GM13977 (cell line): Measurements from ENCODE around the gene DDX51.
"Not testable (repeated sequence)": the region's sequence is repeated elsewhere in the genome, so short reads cannot be mapped to it uniquely, and the experiment has no call there.

Experiments used
- DNase-seq: peaks from one replicate; pipeline ENCODE4 v3.0.0; 2012; ENCODE audit warnings: low spot score
- in situ Hi-C: fragments of 300-500 bp; cut with MboI; formaldehyde crosslinking; loops from one replicate; pipeline ENCODE4 v1.12.0; 2022; ENCODE audit warnings: low sequenced_read_pairs, low pct_unique_long_range_greater_than_20kb, mixed read lengths, inconsistent platforms; ENCODE audit not compliant: unreplicated experiment
- TF ChIP-seq, protein P1 (sequence below): IDR thresholded peaks from 2 replicates; pipeline ENCODE4 v1.5.1; 2012; ENCODE audit warnings: mild to moderate bottlenecking, control low read depth; ENCODE audit not compliant: insufficient read depth; ENCODE audit errors: extremely low read depth, missing control alignments

DDX51 gene

DNA sequence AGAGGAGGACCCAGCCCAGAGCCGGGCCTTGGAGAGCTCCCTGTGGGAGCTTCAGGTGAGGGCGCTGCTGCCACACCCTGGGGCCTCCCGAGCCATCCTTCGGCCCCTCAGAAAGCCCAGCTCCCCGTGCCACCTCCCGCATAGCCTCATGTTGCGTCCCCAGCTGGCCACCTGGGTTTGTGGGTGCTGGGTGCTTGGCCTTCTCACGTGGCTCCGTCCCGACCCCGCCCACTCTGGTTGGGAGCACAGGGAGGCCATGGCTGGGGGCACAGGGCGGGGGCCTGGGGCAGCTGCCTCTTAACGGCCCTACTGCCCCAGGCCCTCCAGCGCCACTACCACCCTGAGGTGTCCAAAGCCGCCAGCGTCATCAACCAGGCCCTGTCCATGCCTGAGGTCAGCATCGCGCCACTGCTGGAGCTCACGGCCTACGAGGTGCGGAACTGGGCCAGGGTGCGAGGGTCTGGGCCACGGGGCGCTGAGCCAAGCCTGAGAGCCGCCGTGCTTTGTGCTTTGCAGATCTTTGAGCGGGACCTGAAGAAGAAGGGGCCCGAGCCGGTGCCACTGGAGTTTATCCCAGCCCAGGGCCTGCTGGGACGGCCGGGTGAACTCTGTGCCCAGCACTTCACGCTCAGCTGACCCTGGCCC is 7.8 kb upstream of the DDX51 start:
- TF ChIP-seq, protein P1, sequence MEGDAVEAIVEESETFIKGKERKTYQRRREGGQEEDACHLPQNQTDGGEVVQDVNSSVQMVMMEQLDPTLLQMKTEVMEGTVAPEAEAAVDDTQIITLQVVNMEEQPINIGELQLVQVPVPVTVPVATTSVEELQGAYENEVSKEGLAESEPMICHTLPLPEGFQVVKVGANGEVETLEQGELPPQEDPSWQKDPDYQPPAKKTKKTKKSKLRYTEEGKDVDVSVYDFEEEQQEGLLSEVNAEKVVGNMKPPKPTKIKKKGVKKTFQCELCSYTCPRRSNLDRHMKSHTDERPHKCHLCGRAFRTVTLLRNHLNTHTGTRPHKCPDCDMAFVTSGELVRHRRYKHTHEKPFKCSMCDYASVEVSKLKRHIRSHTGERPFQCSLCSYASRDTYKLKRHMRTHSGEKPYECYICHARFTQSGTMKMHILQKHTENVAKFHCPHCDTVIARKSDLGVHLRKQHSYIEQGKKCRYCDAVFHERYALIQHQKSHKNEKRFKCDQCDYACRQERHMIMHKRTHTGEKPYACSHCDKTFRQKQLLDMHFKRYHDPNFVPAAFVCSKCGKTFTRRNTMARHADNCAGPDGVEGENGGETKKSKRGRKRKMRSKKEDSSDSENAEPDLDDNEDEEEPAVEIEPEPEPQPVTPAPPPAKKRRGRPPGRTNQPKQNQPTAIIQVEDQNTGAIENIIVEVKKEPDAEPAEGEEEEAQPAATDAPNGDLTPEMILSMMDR: no peak
- DNase-seq: no peak
- in situ Hi-C loops: no loop called here

DNA sequence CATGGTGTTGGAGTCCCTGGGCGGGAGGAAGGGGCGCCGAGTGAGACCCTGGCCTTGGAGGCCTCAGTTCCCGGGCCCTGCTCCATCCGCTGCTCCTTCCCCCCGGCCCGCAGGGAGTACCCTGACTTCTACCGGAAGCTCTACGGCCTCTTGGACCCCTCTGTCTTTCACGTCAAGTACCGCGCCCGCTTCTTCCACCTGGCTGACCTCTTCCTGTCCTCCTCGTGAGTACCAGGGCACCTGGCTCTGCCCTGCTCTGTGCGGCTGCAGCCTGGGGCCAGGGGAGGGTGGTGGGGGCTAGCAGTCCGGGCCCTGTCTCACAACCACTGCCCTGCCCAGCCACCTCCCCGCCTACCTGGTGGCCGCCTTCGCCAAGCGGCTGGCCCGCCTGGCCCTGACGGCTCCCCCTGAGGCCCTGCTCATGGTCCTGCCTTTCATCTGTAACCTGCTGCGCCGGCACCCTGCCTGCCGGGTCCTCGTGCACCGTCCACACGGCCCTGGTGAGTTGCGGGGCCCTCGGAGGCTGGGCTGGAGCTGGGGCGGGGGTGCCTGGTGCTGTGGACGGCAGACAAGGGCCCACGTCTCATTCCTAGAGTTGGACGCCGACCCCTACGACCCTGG is 7.1 kb upstream of the DDX51 start:
- TF ChIP-seq, protein P1: no peak
- in situ Hi-C loops: no loop called here
- no peak for DNase-seq

DNA sequence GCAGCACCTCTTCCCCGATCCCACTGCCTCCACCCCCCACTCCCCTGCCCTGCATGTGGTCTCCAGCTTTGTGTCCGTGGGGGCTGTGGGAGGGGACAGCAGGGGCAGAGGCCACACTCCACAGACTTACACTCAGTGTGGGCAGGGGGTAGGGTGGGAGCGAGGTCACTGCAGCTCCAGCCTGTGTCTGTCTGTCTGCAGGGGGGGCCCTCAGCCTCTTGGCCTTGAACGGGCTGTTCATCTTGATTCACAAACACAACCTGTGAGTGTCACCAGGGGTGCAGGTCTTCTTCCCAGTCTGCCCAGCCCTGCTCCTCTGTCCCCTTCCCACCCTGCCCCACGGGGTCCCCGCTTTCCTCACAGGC is 6.6 kb upstream of the DDX51 start:
- TF ChIP-seq, protein P1: no peak
- no peak for DNase-seq
- in situ Hi-C loops: no loop called here

DNA sequence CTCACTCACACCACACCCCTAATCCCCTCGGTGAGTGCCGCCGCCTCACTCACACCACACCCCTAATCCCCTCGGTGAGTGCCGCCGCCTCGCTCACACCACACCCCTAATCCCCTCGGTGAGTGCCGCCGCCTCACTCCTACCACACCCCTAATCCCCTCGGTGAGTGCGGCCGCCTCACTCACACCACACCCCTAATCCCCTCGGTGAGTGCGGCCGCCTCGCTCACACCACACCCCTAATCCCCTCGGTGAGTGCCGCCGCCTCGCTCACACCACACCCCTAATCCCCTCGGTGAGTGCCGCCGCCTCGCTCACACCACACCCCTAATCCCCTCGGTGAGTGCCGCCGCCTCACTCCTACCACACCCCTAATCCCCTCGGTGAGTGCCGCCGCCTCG is 5.4 kb upstream of the DDX51 start:
- in situ Hi-C loops, DNase-seq: not testable (repeated sequence)

DNA sequence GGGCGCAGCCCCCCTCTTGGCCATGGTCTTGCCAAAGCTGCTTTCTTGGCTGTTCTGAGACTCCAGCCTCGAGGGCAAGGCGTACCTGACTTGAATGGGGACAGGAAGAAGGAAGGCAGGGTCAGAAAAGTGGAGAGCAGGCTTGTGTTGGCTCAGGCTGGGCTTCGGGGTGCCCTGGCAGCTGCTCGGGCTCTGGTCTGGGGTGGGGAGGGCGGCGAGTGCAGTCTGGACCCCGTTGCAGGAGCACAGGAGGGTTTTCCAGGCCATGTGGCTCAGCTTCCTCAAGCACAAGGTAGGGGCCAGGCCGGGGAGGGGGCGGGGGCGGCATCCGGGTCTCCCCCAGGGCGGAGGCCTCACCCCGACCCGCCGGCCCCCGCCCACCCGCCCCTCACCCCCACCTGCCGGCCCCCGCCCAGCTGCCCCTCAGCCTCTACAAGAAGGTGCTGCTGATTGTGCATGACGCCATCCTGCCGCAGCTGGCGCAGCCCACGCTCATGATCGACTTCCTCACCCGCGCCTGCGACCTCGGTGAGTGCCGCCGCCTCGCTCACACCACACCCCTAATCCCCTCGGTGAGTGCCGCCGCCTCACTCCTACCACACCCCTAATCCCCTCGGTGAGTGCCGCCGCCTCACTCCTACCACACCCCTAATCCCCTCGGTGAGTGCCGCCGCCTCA is 4.4 kb upstream of the DDX51 start:
- TF ChIP-seq, protein P1: no peak
- in situ Hi-C loops: no loop called here
- no peak for DNase-seq

DNA sequence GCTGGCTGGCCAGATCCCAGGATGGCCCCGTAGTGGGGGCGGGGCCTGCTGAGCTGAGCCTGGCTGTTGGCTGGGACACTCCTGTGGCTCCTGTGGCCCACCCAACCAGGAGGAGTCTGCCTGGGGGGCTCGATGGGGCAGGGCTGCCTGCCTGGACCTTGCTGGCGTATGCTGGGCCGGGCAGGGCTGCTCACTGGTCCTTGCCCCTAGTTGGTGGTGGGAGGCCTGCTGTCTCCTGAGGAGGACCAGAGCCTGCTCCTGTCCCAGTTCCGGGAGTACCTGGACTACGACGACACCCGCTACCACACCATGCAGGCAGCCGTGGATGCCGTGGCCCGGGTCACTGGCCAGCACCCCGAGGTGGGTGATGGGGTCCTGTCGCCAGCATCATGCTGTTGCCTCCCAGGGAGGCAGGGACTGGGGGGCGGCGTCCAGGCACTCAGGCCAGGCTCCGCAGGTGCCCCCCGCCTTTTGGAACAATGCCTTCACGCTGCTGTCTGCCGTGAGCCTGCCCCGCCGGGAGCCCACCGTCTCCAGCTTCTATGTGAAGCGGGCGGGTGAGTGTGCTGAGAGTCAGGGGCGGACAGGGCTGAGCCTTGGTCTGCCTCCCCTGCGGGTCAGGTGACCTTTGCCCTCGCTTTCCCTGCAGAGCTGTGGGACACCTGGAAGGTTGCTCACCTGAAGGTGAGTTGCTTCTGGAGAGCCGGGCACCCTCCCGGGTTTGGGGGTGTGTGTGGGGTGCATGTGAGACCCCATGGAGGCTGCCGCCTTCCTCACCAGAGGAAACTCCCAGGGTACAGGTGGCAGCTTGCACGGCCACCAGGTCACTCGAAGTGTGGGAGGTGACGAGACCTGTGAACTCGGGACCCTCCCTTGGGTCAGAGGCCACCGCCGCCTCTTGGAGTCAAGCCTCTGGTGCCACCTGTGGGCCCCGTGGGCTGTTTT is 3.6 kb upstream of the DDX51 start:
- TF ChIP-seq, protein P1: no peak
- in situ Hi-C loops: no loop called here
- no peak for DNase-seq
